ENCODE results near the gene KANK3.

DNA sequence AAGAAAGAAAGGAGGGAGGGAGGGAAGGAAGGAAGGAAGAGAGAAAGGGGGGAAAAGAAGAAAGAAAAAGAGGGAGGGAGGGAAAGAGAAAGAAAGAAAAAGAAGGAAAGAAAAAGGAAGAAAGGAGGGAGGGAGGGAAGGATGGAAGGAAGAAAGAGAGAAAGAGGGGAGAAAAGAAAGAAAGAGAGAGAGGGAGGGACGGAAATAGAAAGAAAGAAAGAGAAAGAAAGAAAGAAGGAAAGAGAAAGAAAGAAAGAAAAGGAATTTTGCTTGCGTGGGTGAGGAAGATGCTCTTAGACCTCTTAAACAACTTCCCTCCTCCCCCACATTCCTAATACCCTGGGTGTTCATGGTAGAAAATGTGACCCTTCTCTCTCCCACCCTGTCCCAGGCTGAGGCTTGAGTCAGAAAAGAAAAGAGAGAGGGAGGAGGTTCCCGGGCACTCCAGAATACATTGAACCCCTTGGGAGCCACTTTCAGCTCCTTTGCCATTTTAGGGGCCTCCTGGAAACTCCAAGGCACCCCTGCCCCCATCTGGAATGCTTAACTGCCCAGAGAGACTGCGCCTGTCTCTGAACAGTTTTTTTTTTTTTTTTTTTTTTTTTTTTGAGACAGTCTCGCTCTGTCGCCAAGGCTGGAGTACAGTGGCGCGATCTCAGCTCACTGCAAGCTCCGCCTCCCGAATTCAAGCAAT lies 9.2 kb upstream of the KANK3 start:
- TF ChIP-seq, protein P1, sequence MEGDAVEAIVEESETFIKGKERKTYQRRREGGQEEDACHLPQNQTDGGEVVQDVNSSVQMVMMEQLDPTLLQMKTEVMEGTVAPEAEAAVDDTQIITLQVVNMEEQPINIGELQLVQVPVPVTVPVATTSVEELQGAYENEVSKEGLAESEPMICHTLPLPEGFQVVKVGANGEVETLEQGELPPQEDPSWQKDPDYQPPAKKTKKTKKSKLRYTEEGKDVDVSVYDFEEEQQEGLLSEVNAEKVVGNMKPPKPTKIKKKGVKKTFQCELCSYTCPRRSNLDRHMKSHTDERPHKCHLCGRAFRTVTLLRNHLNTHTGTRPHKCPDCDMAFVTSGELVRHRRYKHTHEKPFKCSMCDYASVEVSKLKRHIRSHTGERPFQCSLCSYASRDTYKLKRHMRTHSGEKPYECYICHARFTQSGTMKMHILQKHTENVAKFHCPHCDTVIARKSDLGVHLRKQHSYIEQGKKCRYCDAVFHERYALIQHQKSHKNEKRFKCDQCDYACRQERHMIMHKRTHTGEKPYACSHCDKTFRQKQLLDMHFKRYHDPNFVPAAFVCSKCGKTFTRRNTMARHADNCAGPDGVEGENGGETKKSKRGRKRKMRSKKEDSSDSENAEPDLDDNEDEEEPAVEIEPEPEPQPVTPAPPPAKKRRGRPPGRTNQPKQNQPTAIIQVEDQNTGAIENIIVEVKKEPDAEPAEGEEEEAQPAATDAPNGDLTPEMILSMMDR (IDR thresholded peaks at IDR 0.05; ENCODE audit: insufficient read depth, low read depth, low read length) = no peak
- no peak for TF ChIP-seq EZH2 (IDR thresholded peaks at IDR 0.05; ENCODE audit: insufficient read depth, low read length)
